Measurements from ENCODE around the gene RAB11FIP4.

The RAB11FIP4 gene

GRCh38 chr17:31364012-31364411 is 27.5 kb upstream of the RAB11FIP4 start:
- TF ChIP-seq SIN3A (IDR thresholded peaks at IDR 0.05; ENCODE audit: borderline replicate concordance, insufficient read depth, low read length) (no peak), TAF1 (IDR thresholded peaks at IDR 0.05; ENCODE audit: borderline replicate concordance, insufficient read depth, low read length) (no peak), POLR2AphosphoS5 (IDR thresholded peaks at IDR 0.05; ENCODE audit: low read depth, low read length) (no peak), FOXP2 (optimal IDR thresholded peaks at IDR 0.05; ENCODE audit: borderline replicate concordance, extremely low read depth, extremely low read length, insufficient read depth) (no peak), REST (IDR thresholded peaks at IDR 0.05; ENCODE audit: insufficient read depth in 1 of 2, low read depth in 2 of 2, low read length in 2 of 2) (no peak)

- TF ChIP-seq TAF1 (IDR thresholded peaks at IDR 0.05; ENCODE audit: borderline replicate concordance, insufficient read depth, low read length) (no peak), FOXP2 (optimal IDR thresholded peaks at IDR 0.05; ENCODE audit: borderline replicate concordance, extremely low read depth, extremely low read length, insufficient read depth) (no peak), REST (IDR thresholded peaks at IDR 0.05; ENCODE audit: insufficient read depth in 1 of 2, low read depth in 2 of 2, low read length in 2 of 2) (no peak), SIN3A (IDR thresholded peaks at IDR 0.05; ENCODE audit: borderline replicate concordance, insufficient read depth, low read length) (no peak), POLR2AphosphoS5 (IDR thresholded peaks at IDR 0.05; ENCODE audit: low read depth, low read length) (no peak)
These were observed 25.4 kb upstream of the RAB11FIP4 start for GRCh38 chr17:31366088-31366487.

- TF ChIP-seq POLR2AphosphoS5 (IDR thresholded peaks at IDR 0.05; ENCODE audit: low read depth, low read length) (no peak), SIN3A (IDR thresholded peaks at IDR 0.05; ENCODE audit: borderline replicate concordance, insufficient read depth, low read length) (no peak), FOXP2 (optimal IDR thresholded peaks at IDR 0.05; ENCODE audit: borderline replicate concordance, extremely low read depth, extremely low read length, insufficient read depth) (no peak), TAF1 (IDR thresholded peaks at IDR 0.05; ENCODE audit: borderline replicate concordance, insufficient read depth, low read length) (no peak), REST (IDR thresholded peaks at IDR 0.05; ENCODE audit: insufficient read depth in 1 of 2, low read depth in 2 of 2, low read length in 2 of 2) (no peak)
These were observed 22.2 kb upstream of the RAB11FIP4 start for GRCh38 chr17:31369266-31369665.

- TF ChIP-seq TAF1 (IDR thresholded peaks at IDR 0.05; ENCODE audit: borderline replicate concordance, insufficient read depth, low read length) (no peak), SIN3A (IDR thresholded peaks at IDR 0.05; ENCODE audit: borderline replicate concordance, insufficient read depth, low read length) (peak; percentile 80; the same call in 1 of the 2 replicates), REST (IDR thresholded peaks at IDR 0.05; ENCODE audit: insufficient read depth in 1 of 2, low read depth in 2 of 2, low read length in 2 of 2) (no peak)
These were observed 19.9 kb upstream of the RAB11FIP4 start for GRCh38 chr17:31371511-31372097.

Data from PFSK-1 (cell line).